Measurements from ENCODE around the gene CDK10. TPM values are rescaled to one million over a fixed set of nuclear protein-coding genes. Genes with fewer than 3 reads are reported as not detected.
"Not testable (repeated sequence)": the region's sequence is repeated elsewhere in the genome, so short reads cannot be mapped to it uniquely, and the experiment has no call there.

Gene CDK10
- total RNA-seq, 1 donor from 2014 or later, result 41.0 TPM

- not testable (repeated sequence) for DNase-seq (ENCODE audit: low spot score)
Observed at GRCh38 chr16:89667000-89667399, 19.5 kb upstream of the CDK10 start.

GRCh38 chr16:89667633-89668032 lies 18.9 kb upstream of the CDK10 start:
- DNase-seq (ENCODE audit: low spot score), result no peak

GRCh38 chr16:89668790-89669158 lies 17.7 kb upstream of the CDK10 start:
- no peak for DNase-seq (ENCODE audit: low spot score)

GRCh38 chr16:89669755-89670154 lies 16.7 kb upstream of the CDK10 start:
- no peak for DNase-seq (ENCODE audit: low spot score)

GRCh38 chr16:89670496-89671431 lies 15.7 kb upstream of the CDK10 start:
- DNase-seq (ENCODE audit: low spot score), result no peak

- not testable (repeated sequence) for DNase-seq (ENCODE audit: low spot score)
Observed at GRCh38 chr16:89671565-89671964, 14.9 kb upstream of the CDK10 start.

GRCh38 chr16:89672177-89672941 lies 14.1 kb upstream of the CDK10 start:
- DNase-seq (ENCODE audit: low spot score), result no peak

GRCh38 chr16:89678258-89678657 lies 8.2 kb upstream of the CDK10 start:
- no peak for DNase-seq (ENCODE audit: low spot score)

- DNase-seq (ENCODE audit: low spot score), result no peak
Observed at GRCh38 chr16:89685916-89686315, 573 bp upstream of the CDK10 start.

GRCh38 chr16:89687092-89687940 lies 827 bp downstream of the CDK10 start:
- no peak for DNase-seq (ENCODE audit: low spot score)

- DNase-seq (ENCODE audit: low spot score), result no peak
Observed at GRCh38 chr16:89688395-89688794, 1.9 kb downstream of the CDK10 start.

- DNase-seq (ENCODE audit: low spot score), result no peak
Observed at GRCh38 chr16:89689142-89689541, 2.7 kb downstream of the CDK10 start.

- not testable (repeated sequence) for DNase-seq (ENCODE audit: low spot score)
Observed at GRCh38 chr16:89689621-89690020, 3.1 kb downstream of the CDK10 start.

- DNase-seq (ENCODE audit: low spot score), result no peak
Observed at GRCh38 chr16:89690392-89690901, 4.0 kb downstream of the CDK10 start.

GRCh38 chr16:89691231-89691985 lies 4.9 kb downstream of the CDK10 start:
- DNase-seq (ENCODE audit: low spot score), result no peak

GRCh38 chr16:89691986-89692569 lies 5.6 kb downstream of the CDK10 start:
- DNase-seq (ENCODE audit: low spot score), result no peak

- no peak for DNase-seq (ENCODE audit: low spot score)
Observed at GRCh38 chr16:89693289-89693731, 6.8 kb downstream of the CDK10 start.

- no peak for DNase-seq (ENCODE audit: low spot score)
Observed at GRCh38 chr16:89693931-89694783, 7.7 kb downstream of the CDK10 start.

GRCh38 chr16:89694784-89695085 lies 8.2 kb downstream of the CDK10 start:
- not testable (repeated sequence) for DNase-seq (ENCODE audit: low spot score)
